NCI-H1694 (cell line): ENCODE data around the gene NIT2.

Experiments
- DNase-seq: peaks from one replicate; lab custom pipeline; 2025; lab: John Stamatoyannopoulos, UW

The NIT2 gene

DNA sequence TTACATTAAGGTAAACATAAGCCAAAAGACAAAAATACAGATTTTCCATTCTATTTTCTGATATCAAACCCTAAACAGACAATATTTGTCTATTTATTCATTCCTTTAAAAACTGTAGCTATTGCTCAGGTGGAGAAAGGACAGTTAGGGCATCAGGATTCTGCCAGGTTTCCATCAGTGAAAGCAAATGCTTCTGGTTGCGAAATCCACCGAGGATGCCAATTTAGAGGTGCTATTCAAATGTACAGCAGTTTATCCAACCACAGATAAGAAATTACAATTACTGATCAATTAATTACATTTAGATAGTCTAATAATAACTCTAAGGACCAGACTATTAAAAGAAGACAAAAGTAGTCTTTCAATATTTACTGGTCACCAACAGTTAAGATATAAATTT, 62.4 kb downstream of the NIT2 start:
- DNase-seq = no peak

DNA sequence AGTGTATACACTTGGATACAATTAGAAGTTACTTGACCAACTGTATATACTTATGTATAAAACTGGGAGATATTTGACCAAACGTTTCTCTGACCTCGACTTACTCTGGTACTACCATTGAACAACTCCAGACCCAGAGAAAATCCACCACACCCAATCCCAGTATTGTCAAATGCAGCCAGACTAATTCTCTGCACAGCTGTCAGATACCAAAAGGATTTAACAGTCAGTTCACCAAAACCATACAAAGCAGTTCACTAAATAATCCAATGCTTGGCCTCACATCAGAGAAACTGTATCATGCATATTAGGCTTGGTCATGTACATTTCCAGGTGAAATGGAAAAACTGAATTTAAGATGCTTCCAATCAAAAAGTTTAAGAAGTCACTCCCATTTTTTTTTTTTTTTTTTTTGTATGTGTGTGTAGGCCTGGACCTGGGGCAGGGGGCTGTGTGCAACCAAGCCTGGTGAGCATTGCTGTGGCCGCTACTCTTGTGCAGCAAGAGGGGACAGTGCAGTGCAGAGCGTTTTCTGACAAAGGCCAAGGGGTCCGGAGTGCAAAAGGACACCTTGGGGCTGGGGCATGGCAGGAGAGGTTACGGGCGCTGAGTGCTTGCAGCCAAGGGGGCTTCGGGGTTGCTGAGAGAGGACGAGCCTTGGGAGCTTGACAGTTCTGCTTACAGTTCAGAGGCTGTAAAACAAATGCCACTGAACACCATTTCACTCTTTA, 64.9 kb downstream of the NIT2 start:
- no peak for DNase-seq

DNA sequence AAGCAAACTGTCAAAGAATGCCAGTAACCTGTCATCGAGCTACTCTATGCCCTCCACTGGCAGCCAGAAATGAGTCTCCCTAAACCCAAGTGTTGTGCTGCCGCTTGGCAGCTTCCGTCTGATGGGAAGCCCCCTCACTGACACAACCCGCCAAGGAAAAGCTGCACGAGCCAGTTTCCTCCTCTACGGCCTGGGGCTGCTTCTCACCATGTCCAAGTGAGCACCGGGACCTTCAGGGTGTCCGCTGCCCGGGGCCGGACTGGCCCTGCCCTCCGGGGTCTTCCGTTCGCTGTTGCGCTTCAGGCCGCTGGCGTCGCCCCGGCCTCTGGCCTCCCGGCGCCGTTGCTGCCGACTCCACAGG, 65.8 kb downstream of the NIT2 start:
- no peak for DNase-seq

DNA sequence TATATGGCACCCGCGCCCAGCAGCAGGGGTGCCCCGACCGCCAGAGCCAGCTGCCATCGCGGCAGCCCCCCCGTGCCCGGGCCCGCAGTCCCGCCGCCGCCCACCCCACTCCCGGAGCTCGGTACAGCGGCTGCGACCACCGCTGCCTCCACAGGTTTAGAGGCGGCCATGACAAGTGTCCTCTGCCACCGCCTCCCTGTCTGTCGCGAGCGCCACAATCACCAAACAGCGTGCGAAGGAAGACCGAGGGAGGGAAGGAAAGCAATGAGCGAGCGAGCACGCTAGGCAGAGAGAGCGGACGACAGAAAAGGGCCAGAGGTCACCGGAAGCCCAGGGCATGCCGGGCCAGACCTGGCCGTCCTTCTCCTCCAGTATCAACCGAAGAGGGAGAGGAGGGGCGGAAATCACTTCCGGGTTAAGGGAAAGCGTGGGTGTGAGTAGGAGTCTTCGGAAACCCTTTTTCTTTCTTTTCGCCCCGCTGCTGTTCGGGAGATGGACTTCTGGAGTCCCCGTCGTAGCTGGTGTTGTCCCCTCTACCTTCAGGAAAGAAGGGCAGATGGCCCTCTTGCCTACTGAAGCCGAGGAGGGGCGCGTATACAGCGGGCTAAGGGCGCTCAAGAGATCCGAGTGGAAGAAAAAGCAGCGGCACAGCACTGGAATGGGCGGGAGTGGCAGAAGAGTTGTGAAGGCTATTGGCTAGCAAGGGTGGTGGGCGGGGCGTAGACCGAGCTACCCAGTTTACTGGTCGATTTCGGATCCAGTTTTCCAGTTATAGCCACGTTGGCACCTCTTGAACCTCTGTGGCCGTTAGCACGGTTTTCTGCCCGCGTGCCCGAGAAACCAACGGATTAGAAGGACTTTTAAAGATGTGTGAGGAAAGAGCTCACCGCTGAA, 66.5 kb downstream of the NIT2 start, which contains the start of the genes LNP1 and TOMM70:
Gene LNP1 (plus strand): TSS at position 760 of the 894 bp plus-strand sequence. CDS start 28,191 bp downstream, outside the sequence.
Gene TOMM70 (minus strand): TSS at position 310 of the 894 bp plus-strand sequence. CDS start 140 bp downstream, at position 170.
- peak; percentile 99 for DNase-seq

GRCh38 chr3:100401674-100402041, 67.1 kb downstream of the NIT2 start:
- peak; percentile 62 for DNase-seq

DNA sequence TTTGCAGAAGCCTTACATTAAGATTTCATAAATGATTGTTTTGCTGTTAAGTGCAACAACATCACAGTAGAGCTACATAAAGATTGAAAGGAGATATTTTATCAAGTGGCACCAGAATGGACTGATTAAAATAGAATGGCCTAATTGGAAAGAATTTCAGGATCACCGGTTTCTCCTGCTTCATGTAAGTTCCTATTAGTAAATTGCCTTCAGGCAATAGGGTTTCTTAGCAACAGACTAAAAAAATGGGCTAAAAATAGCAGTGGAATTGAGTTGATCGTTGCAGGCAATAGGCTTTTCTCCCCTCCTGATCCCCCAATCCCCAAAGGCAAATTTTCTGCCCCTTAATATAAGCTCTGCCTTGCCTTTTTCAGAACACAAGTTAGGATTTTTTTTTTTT, 67.7 kb downstream of the NIT2 start:
- peak; percentile 45 for DNase-seq

DNA sequence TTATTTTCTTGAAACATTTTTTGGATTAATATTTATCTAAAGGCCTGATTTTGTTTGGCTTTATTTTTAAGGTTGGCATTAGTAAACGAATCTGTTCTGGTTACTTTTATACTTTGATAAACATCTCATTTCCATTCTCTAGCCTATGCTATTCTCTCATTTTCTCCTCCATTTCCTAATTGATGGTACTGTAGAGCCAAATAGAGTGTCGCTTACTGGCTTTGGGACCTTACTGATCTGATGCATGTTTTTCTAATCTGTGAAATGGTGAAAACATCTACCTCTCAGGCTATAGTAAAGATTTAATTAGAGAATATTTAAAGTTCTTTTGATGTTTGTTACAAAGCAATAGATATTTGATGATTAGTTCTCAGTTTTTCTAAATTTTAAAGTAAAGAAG, 68.3 kb downstream of the NIT2 start:
- no peak for DNase-seq

DNA sequence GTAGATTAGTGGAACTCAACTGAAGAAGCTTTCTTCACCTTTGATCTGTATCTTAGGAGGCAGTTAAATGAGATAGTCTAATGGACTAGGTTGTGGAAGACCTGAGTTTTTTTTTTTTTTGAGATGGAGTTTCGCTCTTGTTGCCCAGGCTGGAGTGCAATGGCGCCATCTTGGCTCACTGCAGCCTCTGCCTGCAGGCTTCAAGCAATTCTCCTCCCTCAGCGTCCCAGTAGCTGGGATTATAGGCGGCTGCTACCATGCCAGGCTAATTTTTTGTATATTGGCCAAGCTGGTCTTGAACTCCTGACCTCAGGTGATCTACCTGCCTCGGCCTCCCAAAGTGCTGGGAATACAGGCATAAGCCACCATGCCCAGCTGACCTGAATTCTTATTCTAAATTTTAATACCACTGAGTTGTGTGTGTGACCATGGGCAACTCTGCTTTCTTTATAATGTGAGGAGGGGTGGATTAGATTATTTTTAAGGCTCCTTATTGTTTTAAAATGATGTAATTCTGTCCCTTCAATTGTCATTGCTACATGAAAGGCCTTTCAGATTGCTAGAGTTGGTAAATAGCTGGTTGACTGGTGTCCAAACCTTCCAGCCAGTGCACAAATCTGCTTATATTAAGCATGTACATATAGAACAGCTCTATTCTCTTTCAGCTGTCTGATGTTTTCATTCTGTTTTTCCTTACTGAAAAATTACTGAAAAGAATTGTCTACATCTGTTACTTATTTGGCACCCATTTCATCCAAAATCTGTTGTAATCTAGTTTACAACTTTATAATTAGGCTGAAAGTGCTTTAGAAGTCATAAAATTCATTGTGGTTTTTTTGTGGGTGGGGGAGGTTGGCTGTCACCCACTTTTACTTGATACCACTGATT, 69.0 kb downstream of the NIT2 start:
- no peak for DNase-seq

GRCh38 chr3:100404250-100404548, 69.6 kb downstream of the NIT2 start:
- no peak for DNase-seq

GRCh38 chr3:100407164-100407563, 72.6 kb downstream of the NIT2 start:
- DNase-seq = no peak

GRCh38 chr3:100407977-100408532, 73.5 kb downstream of the NIT2 start:
- DNase-seq = no peak
